Measurements from ENCODE around the gene NR2E3.

The NR2E3 gene

GRCh38 chr15:71811752-71812735 lies 1.7 kb downstream of the NR2E3 start:
- no peak for DNase-seq (ENCODE audit: low read depth in 1 of 2, low spot score in 1 of 2)
- in situ Hi-C loops (cut with HindIII; ENCODE audit: low pct_unique_long_range_greater_than_20kb, low sequenced_read_pairs): no loop called here
- TF ChIP-seq JUND (IDR thresholded peaks at IDR 0.05; ENCODE audit: low read depth): no peak

GRCh38 chr15:71812966-71813722 lies 2.8 kb downstream of the NR2E3 start:
- in situ Hi-C loops (cut with HindIII; ENCODE audit: low pct_unique_long_range_greater_than_20kb, low sequenced_read_pairs): no loop called here
- DNase-seq (ENCODE audit: low read depth in 1 of 2, low spot score in 1 of 2): no peak
- no peak for TF ChIP-seq JUND (IDR thresholded peaks at IDR 0.05; ENCODE audit: low read depth)

- in situ Hi-C loops (cut with HindIII; ENCODE audit: low pct_unique_long_range_greater_than_20kb, low sequenced_read_pairs): no loop called here
- TF ChIP-seq JUND (IDR thresholded peaks at IDR 0.05; ENCODE audit: low read depth): no peak
- DNase-seq (ENCODE audit: low read depth in 1 of 2, low spot score in 1 of 2): no peak
These were observed 3.5 kb downstream of the NR2E3 start for GRCh38 chr15:71813723-71814470.

GRCh38 chr15:71815301-71815700 lies 4.9 kb downstream of the NR2E3 start:
- in situ Hi-C loops (cut with HindIII; ENCODE audit: low pct_unique_long_range_greater_than_20kb, low sequenced_read_pairs): no loop called here
- no peak for DNase-seq (ENCODE audit: low read depth in 1 of 2, low spot score in 1 of 2)
- no peak for TF ChIP-seq JUND (IDR thresholded peaks at IDR 0.05; ENCODE audit: low read depth)

- no peak for DNase-seq (ENCODE audit: low read depth in 1 of 2, low spot score in 1 of 2)
- no peak for TF ChIP-seq JUND (IDR thresholded peaks at IDR 0.05; ENCODE audit: low read depth)
- in situ Hi-C loops (cut with HindIII; ENCODE audit: low pct_unique_long_range_greater_than_20kb, low sequenced_read_pairs): no loop called here
These were observed 7.0 kb downstream of the NR2E3 start for GRCh38 chr15:71817351-71817750.

GRCh38 chr15:71820127-71820526 lies 9.8 kb downstream of the NR2E3 start:
- in situ Hi-C loops (cut with HindIII; ENCODE audit: low pct_unique_long_range_greater_than_20kb, low sequenced_read_pairs): no loop called here
- DNase-seq (ENCODE audit: low read depth in 1 of 2, low spot score in 1 of 2): no peak
- TF ChIP-seq JUND (IDR thresholded peaks at IDR 0.05; ENCODE audit: low read depth): no peak

- TF ChIP-seq JUND (IDR thresholded peaks at IDR 0.05; ENCODE audit: low read depth): no peak
- no peak for DNase-seq (ENCODE audit: low read depth in 1 of 2, low spot score in 1 of 2)
- in situ Hi-C loops (cut with HindIII; ENCODE audit: low pct_unique_long_range_greater_than_20kb, low sequenced_read_pairs): no loop called here
These were observed 11.3 kb downstream of the NR2E3 start for GRCh38 chr15:71821547-71822129.

GRCh38 chr15:71822890-71823630 lies 12.7 kb downstream of the NR2E3 start:
- no peak for DNase-seq (ENCODE audit: low read depth in 1 of 2, low spot score in 1 of 2)
- no peak for TF ChIP-seq JUND (IDR thresholded peaks at IDR 0.05; ENCODE audit: low read depth)
- in situ Hi-C loops (cut with HindIII; ENCODE audit: low pct_unique_long_range_greater_than_20kb, low sequenced_read_pairs): no loop called here

- in situ Hi-C loops (cut with HindIII; ENCODE audit: low pct_unique_long_range_greater_than_20kb, low sequenced_read_pairs): no loop called here
- no peak for TF ChIP-seq JUND (IDR thresholded peaks at IDR 0.05; ENCODE audit: low read depth)
- no peak for DNase-seq (ENCODE audit: low read depth in 1 of 2, low spot score in 1 of 2)
These were observed 13.4 kb downstream of the NR2E3 start for GRCh38 chr15:71823801-71824200.

GRCh38 chr15:71825021-71825730 lies 14.8 kb downstream of the NR2E3 start:
- no peak for TF ChIP-seq JUND (IDR thresholded peaks at IDR 0.05; ENCODE audit: low read depth)
- in situ Hi-C loops (cut with HindIII; ENCODE audit: low pct_unique_long_range_greater_than_20kb, low sequenced_read_pairs): no loop called here
- DNase-seq (ENCODE audit: low read depth in 1 of 2, low spot score in 1 of 2): no peak

- no peak for DNase-seq (ENCODE audit: low read depth in 1 of 2, low spot score in 1 of 2)
- in situ Hi-C loops (cut with HindIII; ENCODE audit: low pct_unique_long_range_greater_than_20kb, low sequenced_read_pairs): no loop called here
- no peak for TF ChIP-seq JUND (IDR thresholded peaks at IDR 0.05; ENCODE audit: low read depth)
These were observed 15.8 kb downstream of the NR2E3 start for GRCh38 chr15:71826196-71826595.

Data from T47D (cell line).